MM.1S (cell line): ENCODE data around the gene BACE2.

Source experiments
- CTCF ChIP-seq: fragments of 300-600 bp; sonication (generic); IDR thresholded peaks from 2 replicates; pipeline ENCODE4 v1.5.1; 2016; ENCODE audit warnings: antibody characterized with exemption, low read length, mixed read lengths
- EZH2 ChIP-seq: fragments of 300-600 bp; sonication (generic); optimal IDR thresholded peaks from 2 replicates; pipeline ENCODE3; 2017; ENCODE audit warnings: low read depth, mild to moderate bottlenecking, antibody characterized with exemption, low read length, mixed read lengths
- EZH2phosphoT487 ChIP-seq: fragments of 300-600 bp; sonication (generic); IDR thresholded peaks from 2 replicates; pipeline ENCODE4 v1.6.1; 2018; ENCODE audit warnings: antibody characterized with exemption, low read length

- TF ChIP-seq CTCF (no peak), EZH2 (no peak), EZH2phosphoT487 (no peak)
These were observed 31.2 kb downstream of the BACE2 start for GRCh38 chr21:41199123-41199522.
